ENCODE data around the gene PAPOLG. TPM values are rescaled to one million over a fixed set of nuclear protein-coding genes. Genes with fewer than 3 reads are reported as not detected.

The PAPOLG gene
- total RNA-seq (2022; extraction: Qiagen RNA extraction): 7.6 to 10.2 TPM (median 8.3 TPM) in 5 replicates

DNA sequence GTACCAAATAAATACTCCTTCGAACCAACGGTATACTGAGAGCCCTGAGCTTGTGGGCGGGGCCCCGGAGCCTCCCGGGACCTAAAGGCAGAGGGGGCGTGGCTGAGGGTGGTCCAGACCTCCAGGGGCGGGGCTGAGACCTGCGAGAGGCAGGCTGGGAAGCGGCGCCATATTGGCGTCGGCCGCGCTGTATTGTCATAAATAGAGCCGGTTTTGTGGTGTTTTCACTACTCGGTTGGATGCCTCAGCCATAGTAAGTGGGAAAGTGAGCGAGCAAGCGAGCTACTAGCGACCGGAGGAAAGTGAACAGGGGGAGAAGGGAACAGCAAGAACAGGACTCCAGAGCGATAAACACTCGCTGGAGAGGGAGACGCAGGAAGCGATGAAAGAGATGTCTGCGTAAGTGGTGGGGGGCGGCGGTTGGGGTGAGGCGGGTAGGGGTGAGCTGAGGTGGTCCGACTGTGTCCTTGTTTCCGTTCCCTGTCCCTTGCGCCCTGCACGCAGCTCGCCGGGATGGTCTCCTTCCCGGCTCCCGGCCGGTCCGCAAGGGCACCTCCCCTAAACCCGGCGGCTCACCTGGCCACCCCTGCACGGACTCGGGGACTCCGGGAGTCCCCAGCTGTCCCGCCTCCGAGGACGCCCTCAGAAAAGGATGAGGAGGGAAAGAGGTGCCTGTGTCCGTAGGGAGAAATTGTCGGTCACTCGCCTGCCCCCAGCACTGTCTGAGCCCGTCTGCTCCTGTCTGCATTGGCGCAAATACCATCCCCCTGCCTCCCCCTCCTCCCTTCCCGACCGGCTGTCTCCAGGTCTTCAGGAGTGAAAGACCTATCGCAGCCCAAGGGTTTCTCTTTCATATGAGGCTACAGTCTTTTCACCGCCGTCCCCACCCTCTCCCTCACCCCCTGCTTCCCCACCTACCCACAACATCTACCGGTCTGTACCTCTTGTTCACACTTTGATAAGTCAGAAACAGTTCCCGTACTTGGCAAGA, at the start of gene PAPOLG:
PAPOLG (plus strand) TSS at position 172 of the 991 bp plus-strand sequence; CDS start at position 383, 211 bp downstream.

Other genes starting within 250 kb of the PAPOLG start
- gene BCL11A, start 202.6 kb upstream of the PAPOLG start, total RNA-seq (2022; extraction: Qiagen RNA extraction): 0.03 to 0.25 TPM (median 0.13 TPM) in 5 replicates
- 1.3 to 2.8 TPM (median 2.5 TPM) in 5 replicates for gene REL, start 125.3 kb downstream of the PAPOLG start, total RNA-seq (2022; extraction: Qiagen RNA extraction)